PC-3 (cell line): ENCODE data around the gene ADAMTSL2.

Source experiments
- EZH2phosphoT487 ChIP-seq: fragments of 300-600 bp; sonication (generic); IDR thresholded peaks from 2 replicates; pipeline ENCODE4 v1.6.1; 2018; ENCODE audit warnings: mild to moderate bottlenecking, antibody characterized with exemption, low read length, borderline replicate concordance
- TF ChIP-seq, protein P1 (sequence below): fragments of 300-600 bp; sonication (generic); conservative IDR thresholded peaks from 2 replicates; pipeline ENCODE4 v1.5.1; 2017; ENCODE audit warnings: antibody characterized with exemption, low read depth, mild to moderate bottlenecking, low read length

DNA sequence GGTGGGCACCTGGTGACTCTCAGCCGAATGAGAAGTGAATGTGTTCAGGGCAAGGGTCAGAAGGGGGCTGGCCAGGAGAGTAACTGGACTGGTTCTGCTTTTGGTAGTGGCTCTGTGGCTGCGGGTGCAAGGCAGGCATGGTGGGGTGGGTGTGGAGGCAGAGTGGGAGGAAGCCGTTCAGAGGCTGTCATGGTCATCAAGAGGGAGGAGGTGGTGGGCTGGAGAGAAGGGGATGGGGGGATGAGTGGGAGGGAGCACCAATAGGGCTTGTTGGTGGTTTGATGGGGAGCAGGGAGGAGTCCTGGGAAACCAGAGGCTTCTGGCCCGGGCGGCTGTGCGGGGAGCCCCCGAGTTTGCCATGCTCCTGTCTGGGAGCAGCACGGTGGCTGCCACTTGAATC is 61.4 kb downstream of the ADAMTSL2 start:
- TF ChIP-seq, protein P1, sequence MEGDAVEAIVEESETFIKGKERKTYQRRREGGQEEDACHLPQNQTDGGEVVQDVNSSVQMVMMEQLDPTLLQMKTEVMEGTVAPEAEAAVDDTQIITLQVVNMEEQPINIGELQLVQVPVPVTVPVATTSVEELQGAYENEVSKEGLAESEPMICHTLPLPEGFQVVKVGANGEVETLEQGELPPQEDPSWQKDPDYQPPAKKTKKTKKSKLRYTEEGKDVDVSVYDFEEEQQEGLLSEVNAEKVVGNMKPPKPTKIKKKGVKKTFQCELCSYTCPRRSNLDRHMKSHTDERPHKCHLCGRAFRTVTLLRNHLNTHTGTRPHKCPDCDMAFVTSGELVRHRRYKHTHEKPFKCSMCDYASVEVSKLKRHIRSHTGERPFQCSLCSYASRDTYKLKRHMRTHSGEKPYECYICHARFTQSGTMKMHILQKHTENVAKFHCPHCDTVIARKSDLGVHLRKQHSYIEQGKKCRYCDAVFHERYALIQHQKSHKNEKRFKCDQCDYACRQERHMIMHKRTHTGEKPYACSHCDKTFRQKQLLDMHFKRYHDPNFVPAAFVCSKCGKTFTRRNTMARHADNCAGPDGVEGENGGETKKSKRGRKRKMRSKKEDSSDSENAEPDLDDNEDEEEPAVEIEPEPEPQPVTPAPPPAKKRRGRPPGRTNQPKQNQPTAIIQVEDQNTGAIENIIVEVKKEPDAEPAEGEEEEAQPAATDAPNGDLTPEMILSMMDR = no peak
- no peak for TF ChIP-seq EZH2phosphoT487
